DND-41 (cell line): ENCODE results near the gene MDFI.

Experiments
- EZH2 ChIP-seq: IDR thresholded peaks from 3 replicates; pipeline ENCODE4 v1.6.1; 2012; ENCODE audit warnings: borderline replicate concordance, low read depth, mild to moderate bottlenecking, moderate library complexity, low read length, inconsistent platforms; ENCODE audit not compliant: severe bottlenecking
- TF ChIP-seq, protein P1 (sequence below): IDR thresholded peaks from 2 replicates; pipeline ENCODE4 v1.5.1; 2012; ENCODE audit warnings: borderline replicate concordance, low read length, moderate library complexity, mild to moderate bottlenecking; ENCODE audit not compliant: poor library complexity, severe bottlenecking; ENCODE audit errors: extremely low read depth

DNA sequence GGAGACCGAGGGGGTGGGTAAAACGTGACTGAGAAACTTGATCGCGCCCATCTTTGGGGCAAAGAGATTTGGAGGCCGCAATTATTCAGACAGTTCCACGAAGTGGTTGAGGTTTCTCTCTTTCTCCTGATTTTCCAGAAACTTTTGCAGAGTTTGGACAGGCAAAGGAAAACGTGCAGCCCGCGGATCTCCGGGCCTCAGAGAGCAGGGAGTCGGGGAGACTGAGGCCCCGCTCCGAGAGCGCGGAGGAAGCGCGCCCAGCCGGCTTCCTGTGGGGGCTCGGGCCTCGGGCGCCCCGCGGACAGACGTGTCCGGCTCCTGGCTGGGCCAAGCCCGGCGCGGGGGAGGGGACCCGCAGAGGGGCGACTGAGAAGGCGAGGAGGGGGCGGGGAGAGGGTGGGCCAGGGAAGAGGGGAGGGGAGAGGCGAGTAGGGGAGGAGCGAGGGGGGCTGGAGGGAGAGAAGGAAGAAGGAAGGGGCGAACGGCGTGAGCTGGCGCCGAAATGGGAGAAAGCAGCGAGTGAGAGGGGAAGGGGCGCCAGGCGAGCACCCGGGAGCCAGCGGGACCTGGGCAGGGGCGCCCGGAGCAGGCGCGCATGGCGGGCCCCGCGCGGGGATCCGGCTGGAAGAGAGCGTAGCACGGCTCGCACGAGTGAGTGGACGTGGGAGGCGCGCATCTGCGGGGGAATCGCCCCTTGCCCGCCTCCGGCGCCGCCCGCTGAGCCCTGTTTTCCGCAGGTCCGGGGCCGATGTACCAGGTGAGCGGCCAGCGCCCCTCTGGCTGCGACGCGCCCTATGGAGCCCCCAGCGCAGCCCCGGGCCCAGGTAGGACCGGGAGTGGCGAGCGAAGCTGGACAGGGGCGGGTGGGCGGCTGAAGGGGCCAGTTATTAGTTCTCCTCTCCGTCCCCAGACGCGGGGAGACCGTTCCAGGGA lies at the start of gene MDFI:
- TF ChIP-seq, protein P1, sequence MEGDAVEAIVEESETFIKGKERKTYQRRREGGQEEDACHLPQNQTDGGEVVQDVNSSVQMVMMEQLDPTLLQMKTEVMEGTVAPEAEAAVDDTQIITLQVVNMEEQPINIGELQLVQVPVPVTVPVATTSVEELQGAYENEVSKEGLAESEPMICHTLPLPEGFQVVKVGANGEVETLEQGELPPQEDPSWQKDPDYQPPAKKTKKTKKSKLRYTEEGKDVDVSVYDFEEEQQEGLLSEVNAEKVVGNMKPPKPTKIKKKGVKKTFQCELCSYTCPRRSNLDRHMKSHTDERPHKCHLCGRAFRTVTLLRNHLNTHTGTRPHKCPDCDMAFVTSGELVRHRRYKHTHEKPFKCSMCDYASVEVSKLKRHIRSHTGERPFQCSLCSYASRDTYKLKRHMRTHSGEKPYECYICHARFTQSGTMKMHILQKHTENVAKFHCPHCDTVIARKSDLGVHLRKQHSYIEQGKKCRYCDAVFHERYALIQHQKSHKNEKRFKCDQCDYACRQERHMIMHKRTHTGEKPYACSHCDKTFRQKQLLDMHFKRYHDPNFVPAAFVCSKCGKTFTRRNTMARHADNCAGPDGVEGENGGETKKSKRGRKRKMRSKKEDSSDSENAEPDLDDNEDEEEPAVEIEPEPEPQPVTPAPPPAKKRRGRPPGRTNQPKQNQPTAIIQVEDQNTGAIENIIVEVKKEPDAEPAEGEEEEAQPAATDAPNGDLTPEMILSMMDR, result no peak
- TF ChIP-seq EZH2, result peak; percentile 46
